ENCODE data around the gene LRMDA.

LRMDA gene

GRCh38 chr10:76111404-76111803, 680.0 kb downstream of the LRMDA start:
- Histone ChIP-seq H3K27me3 (ENCODE audit: control insufficient read depth, insufficient read depth, low read length) (no peaks in the 10 kb centered on the region), H3K36me3 (ENCODE audit: control insufficient read depth, insufficient read depth, low read length) (no peaks in the 10 kb centered on the region), H3K9ac (ENCODE audit: low read length) (no peak overlapping the region), H3K27ac (ENCODE audit: low read depth, low read length) (no peak overlapping the region), H3K4me1 (ENCODE audit: control insufficient read depth, insufficient read depth, low read length) (peaks cover 26% of the 10 kb centered on the region), H3K9me3 (ENCODE audit: control insufficient read depth, insufficient read depth, low read depth, low read length) (no peaks in the 10 kb centered on the region), H3K4me3 (ENCODE audit: low read depth, low read length) (no peak overlapping the region)

DNA sequence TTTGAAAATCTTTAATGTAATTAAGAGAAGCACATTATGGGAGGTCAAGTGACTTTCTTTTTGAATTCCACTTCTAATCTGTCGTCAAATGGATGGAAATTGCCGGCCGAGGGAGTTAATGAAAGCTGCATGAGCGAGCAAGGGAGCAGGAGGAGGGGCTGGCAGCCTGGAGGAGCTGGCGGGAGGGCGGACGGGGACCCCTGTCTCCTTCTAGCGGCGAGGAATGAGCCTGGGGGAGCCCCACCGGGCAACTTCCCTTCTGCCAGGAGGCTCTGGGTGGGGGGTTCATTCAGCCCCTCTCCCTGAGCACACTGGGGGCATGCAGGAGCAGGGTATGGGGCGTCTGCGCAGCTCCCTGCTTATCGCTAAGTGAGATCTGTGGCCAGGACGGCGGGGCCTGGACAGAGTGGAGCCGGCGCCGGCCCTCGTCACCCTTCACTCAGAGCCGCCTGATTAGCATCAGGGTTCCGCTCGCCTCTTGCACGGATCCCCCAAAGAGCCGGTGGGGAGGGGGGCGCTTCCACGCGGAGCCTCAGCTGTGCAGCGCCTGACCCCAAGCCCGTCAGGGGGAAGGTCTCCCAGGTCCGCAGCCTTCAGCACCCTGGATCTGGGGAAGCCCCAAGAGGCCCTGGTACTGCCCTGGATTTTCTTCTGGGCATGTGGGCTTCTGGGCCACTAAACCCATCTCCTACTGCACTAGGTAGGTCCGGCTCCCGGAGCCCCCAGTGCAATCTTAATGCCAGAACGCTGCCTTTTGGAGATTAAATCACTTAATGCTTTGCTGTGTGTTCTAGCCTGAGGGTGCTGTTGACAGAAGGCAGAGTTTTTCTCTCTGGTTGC, 680.8 kb downstream of the LRMDA start:
- H3K27ac ChIP-seq (ENCODE audit: low read depth, low read length): peak overlapping the region; percentile 20; the same call in 1 of the 2 replicates
- no peaks in the 10 kb centered on the region for H3K27me3 ChIP-seq (ENCODE audit: control insufficient read depth, insufficient read depth, low read length)
- no peaks in the 10 kb centered on the region for H3K36me3 ChIP-seq (ENCODE audit: control insufficient read depth, insufficient read depth, low read length)
- no peak overlapping the region for H3K9ac ChIP-seq (ENCODE audit: low read length)
- H3K4me3 ChIP-seq (ENCODE audit: low read depth, low read length): no peak overlapping the region
- peaks cover 26% of the 10 kb centered on the region for H3K4me1 ChIP-seq (ENCODE audit: control insufficient read depth, insufficient read depth, low read length)
- no peaks in the 10 kb centered on the region for H3K9me3 ChIP-seq (ENCODE audit: control insufficient read depth, insufficient read depth, low read depth, low read length)

GRCh38 chr10:76112826-76113150, 681.4 kb downstream of the LRMDA start:
- H3K9ac ChIP-seq (ENCODE audit: low read length): no peak overlapping the region
- H3K4me1 ChIP-seq (ENCODE audit: control insufficient read depth, insufficient read depth, low read length): peaks cover 26% of the 10 kb centered on the region
- H3K4me3 ChIP-seq (ENCODE audit: low read depth, low read length): no peak overlapping the region
- no peaks in the 10 kb centered on the region for H3K36me3 ChIP-seq (ENCODE audit: control insufficient read depth, insufficient read depth, low read length)
- H3K27ac ChIP-seq (ENCODE audit: low read depth, low read length): no peak overlapping the region
- no peaks in the 10 kb centered on the region for H3K9me3 ChIP-seq (ENCODE audit: control insufficient read depth, insufficient read depth, low read depth, low read length)
- H3K27me3 ChIP-seq (ENCODE audit: control insufficient read depth, insufficient read depth, low read length): no peaks in the 10 kb centered on the region

- no peaks in the 10 kb centered on the region for H3K9me3 ChIP-seq (ENCODE audit: control insufficient read depth, insufficient read depth, low read depth, low read length)
- peaks cover 26% of the 10 kb centered on the region for H3K4me1 ChIP-seq (ENCODE audit: control insufficient read depth, insufficient read depth, low read length)
- H3K27ac ChIP-seq (ENCODE audit: low read depth, low read length): no peak overlapping the region
- H3K36me3 ChIP-seq (ENCODE audit: control insufficient read depth, insufficient read depth, low read length): no peaks in the 10 kb centered on the region
- H3K27me3 ChIP-seq (ENCODE audit: control insufficient read depth, insufficient read depth, low read length): no peaks in the 10 kb centered on the region
- H3K4me3 ChIP-seq (ENCODE audit: low read depth, low read length): no peak overlapping the region
- H3K9ac ChIP-seq (ENCODE audit: low read length): no peak overlapping the region
Observed at GRCh38 chr10:76113952-76114351, 682.5 kb downstream of the LRMDA start.

DNA sequence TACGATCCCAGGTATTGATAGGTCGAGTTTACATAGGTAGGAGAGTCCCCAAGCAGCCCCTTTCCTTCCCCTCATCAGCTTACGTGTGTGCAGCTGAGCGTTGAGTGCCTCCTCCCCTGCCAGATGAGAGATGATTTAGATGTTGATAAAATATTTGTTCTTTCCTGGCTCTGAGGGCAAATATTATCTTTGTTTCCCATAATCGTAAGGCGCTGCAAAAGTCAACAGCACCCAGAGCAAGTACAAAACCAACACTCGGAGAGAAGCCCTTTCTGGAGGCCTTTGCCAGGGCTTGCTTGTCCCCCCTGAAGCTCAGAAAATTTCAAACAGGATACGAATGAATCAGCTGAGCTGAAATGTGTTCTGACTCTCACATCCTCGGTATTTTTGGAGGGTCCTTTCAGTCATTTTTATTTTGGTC, 683.2 kb downstream of the LRMDA start:
- Histone ChIP-seq H3K9ac (ENCODE audit: low read length) (no peak overlapping the region), H3K36me3 (ENCODE audit: control insufficient read depth, insufficient read depth, low read length) (no peaks in the 10 kb centered on the region), H3K4me1 (ENCODE audit: control insufficient read depth, insufficient read depth, low read length) (peaks cover 26% of the 10 kb centered on the region), H3K27me3 (ENCODE audit: control insufficient read depth, insufficient read depth, low read length) (no peaks in the 10 kb centered on the region), H3K27ac (ENCODE audit: low read depth, low read length) (no peak overlapping the region), H3K9me3 (ENCODE audit: control insufficient read depth, insufficient read depth, low read depth, low read length) (no peaks in the 10 kb centered on the region), H3K4me3 (ENCODE audit: low read depth, low read length) (no peak overlapping the region)

- peaks cover 26% of the 10 kb centered on the region for H3K4me1 ChIP-seq (ENCODE audit: control insufficient read depth, insufficient read depth, low read length)
- H3K27me3 ChIP-seq (ENCODE audit: control insufficient read depth, insufficient read depth, low read length): no peaks in the 10 kb centered on the region
- H3K36me3 ChIP-seq (ENCODE audit: control insufficient read depth, insufficient read depth, low read length): no peaks in the 10 kb centered on the region
- H3K9me3 ChIP-seq (ENCODE audit: control insufficient read depth, insufficient read depth, low read depth, low read length): no peaks in the 10 kb centered on the region
- no peak overlapping the region for H3K4me3 ChIP-seq (ENCODE audit: low read depth, low read length)
- H3K9ac ChIP-seq (ENCODE audit: low read length): no peak overlapping the region
- no peak overlapping the region for H3K27ac ChIP-seq (ENCODE audit: low read depth, low read length)
Observed at GRCh38 chr10:76115131-76115470, 683.7 kb downstream of the LRMDA start.

- no peaks in the 10 kb centered on the region for H3K9me3 ChIP-seq (ENCODE audit: control insufficient read depth, insufficient read depth, low read depth, low read length)
- no peak overlapping the region for H3K9ac ChIP-seq (ENCODE audit: low read length)
- no peaks in the 10 kb centered on the region for H3K36me3 ChIP-seq (ENCODE audit: control insufficient read depth, insufficient read depth, low read length)
- no peak overlapping the region for H3K4me3 ChIP-seq (ENCODE audit: low read depth, low read length)
- H3K27me3 ChIP-seq (ENCODE audit: control insufficient read depth, insufficient read depth, low read length): no peaks in the 10 kb centered on the region
- no peak overlapping the region for H3K27ac ChIP-seq (ENCODE audit: low read depth, low read length)
- H3K4me1 ChIP-seq (ENCODE audit: control insufficient read depth, insufficient read depth, low read length): peaks cover 26% of the 10 kb centered on the region
Observed at GRCh38 chr10:76115471-76116155, 684.2 kb downstream of the LRMDA start.

- no peaks in the 10 kb centered on the region for H3K27me3 ChIP-seq (ENCODE audit: control insufficient read depth, insufficient read depth, low read length)
- no peaks in the 10 kb centered on the region for H3K36me3 ChIP-seq (ENCODE audit: control insufficient read depth, insufficient read depth, low read length)
- peaks cover 26% of the 10 kb centered on the region for H3K4me1 ChIP-seq (ENCODE audit: control insufficient read depth, insufficient read depth, low read length)
- H3K9ac ChIP-seq (ENCODE audit: low read length): no peak overlapping the region
- H3K9me3 ChIP-seq (ENCODE audit: control insufficient read depth, insufficient read depth, low read depth, low read length): no peaks in the 10 kb centered on the region
- no peak overlapping the region for H3K4me3 ChIP-seq (ENCODE audit: low read depth, low read length)
- H3K27ac ChIP-seq (ENCODE audit: low read depth, low read length): no peak overlapping the region
Observed at GRCh38 chr10:76116523-76116922, 685.1 kb downstream of the LRMDA start.

- H3K9ac ChIP-seq (ENCODE audit: low read length): no peak overlapping the region
- no peaks in the 10 kb centered on the region for H3K9me3 ChIP-seq (ENCODE audit: control insufficient read depth, insufficient read depth, low read depth, low read length)
- no peak overlapping the region for H3K27ac ChIP-seq (ENCODE audit: low read depth, low read length)
- no peaks in the 10 kb centered on the region for H3K36me3 ChIP-seq (ENCODE audit: control insufficient read depth, insufficient read depth, low read length)
- peaks cover 18% of the 10 kb centered on the region for H3K4me1 ChIP-seq (ENCODE audit: control insufficient read depth, insufficient read depth, low read length)
- H3K4me3 ChIP-seq (ENCODE audit: low read depth, low read length): no peak overlapping the region
- no peaks in the 10 kb centered on the region for H3K27me3 ChIP-seq (ENCODE audit: control insufficient read depth, insufficient read depth, low read length)
Observed at GRCh38 chr10:76117949-76118348, 686.5 kb downstream of the LRMDA start.

DNA sequence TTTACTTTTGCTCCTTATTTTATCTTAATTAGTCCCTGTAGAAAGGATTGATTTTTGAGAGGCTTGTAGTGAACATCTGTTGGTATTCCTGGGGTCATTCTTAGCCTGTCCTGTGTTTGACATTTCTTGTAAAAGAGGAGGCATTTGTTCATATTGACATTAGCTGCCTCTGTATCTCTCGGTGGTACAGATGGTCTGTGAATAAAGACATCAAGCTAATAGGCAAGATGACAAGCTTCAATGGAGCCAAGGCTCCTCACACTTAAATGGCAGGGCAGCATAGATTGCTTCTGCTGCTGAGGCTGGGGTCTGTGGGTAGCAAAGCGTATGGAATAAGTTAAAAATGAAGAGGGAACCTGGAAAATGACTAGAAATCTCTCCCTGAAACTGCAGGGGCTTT, 687.6 kb downstream of the LRMDA start:
- Histone ChIP-seq H3K27ac (ENCODE audit: low read depth, low read length) (no peak overlapping the region), H3K9ac (ENCODE audit: low read length) (no peak overlapping the region), H3K27me3 (ENCODE audit: control insufficient read depth, insufficient read depth, low read length) (peaks cover under 1% of the 10 kb centered on the region; the same call in 1 of the 2 replicates)

GRCh38 chr10:76119515-76119914, 688.1 kb downstream of the LRMDA start:
- Histone ChIP-seq H3K9me3 (ENCODE audit: control insufficient read depth, insufficient read depth, low read depth, low read length) (no peaks in the 10 kb centered on the region), H3K27ac (ENCODE audit: low read depth, low read length) (no peak overlapping the region), H3K27me3 (ENCODE audit: control insufficient read depth, insufficient read depth, low read length) (peaks cover 2% of the 10 kb centered on the region; the same call in 1 of the 2 replicates), H3K36me3 (ENCODE audit: control insufficient read depth, insufficient read depth, low read length) (no peaks in the 10 kb centered on the region), H3K4me1 (ENCODE audit: control insufficient read depth, insufficient read depth, low read length) (peaks cover 5% of the 10 kb centered on the region; the same call in 1 of the 2 replicates), H3K9ac (ENCODE audit: low read length) (no peak overlapping the region), H3K4me3 (ENCODE audit: low read depth, low read length) (no peak overlapping the region)

More for the DNA sequence above, 687.6 kb downstream of the LRMDA start:
- H3K4me1 ChIP-seq (ENCODE audit: control insufficient read depth, insufficient read depth, low read length): peaks cover 8% of the 10 kb centered on the region; the same call in 1 of the 2 replicates
- no peaks in the 10 kb centered on the region for H3K9me3 ChIP-seq (ENCODE audit: control insufficient read depth, insufficient read depth, low read depth, low read length)
- no peaks in the 10 kb centered on the region for H3K36me3 ChIP-seq (ENCODE audit: control insufficient read depth, insufficient read depth, low read length)
- no peak overlapping the region for H3K4me3 ChIP-seq (ENCODE audit: low read depth, low read length)

All from HUES6 (cell line).